ENCODE results near the gene IZUMO4.

- TF ChIP-seq CTCF (IDR thresholded peaks at IDR 0.05; ENCODE audit: low read length) = no peak
- no peak for TF ChIP-seq EZH2phosphoT487 (IDR thresholded peaks at IDR 0.05; ENCODE audit: low read length)
- no peak for TF ChIP-seq EZH2 (optimal IDR thresholded peaks at IDR 0.05; ENCODE audit: low read depth, low read length)
Observed at GRCh38 chr19:2148482-2149135, 51.9 kb downstream of the IZUMO4 start.
